ENCODE data around the gene TRIM8.

TRIM8 gene

DNA sequence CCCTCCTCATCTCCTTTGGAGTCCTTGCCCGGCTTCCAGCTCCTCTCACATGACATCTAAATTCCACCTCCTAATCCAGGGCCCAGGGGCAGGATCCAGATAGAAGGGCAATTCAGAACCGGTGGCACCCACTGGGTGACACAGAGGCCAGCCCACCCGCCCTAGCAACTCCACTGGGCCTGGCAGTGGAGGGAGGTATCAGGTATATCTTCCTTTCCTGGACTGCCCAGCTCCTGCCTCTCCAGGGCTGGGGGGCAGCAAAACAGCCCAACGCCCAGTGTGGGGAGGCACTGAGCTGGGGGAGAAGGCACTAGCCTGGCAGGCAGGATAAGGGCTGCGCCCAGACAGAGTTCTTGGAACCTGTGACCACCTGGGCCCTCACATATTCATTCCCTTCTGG, 10.4 kb upstream of the TRIM8 start:
- no peak for DNase-seq (ENCODE audit: extremely low spot score)
- ChIA-PET CTCF (no interaction called here), POLR2A (no interaction called here)
- TF ChIP-seq CTCF (IDR thresholded peaks at IDR 0.05; ENCODE audit: control extremely low read depth, extremely low read depth, low read depth, missing control alignments) = no peak

DNA sequence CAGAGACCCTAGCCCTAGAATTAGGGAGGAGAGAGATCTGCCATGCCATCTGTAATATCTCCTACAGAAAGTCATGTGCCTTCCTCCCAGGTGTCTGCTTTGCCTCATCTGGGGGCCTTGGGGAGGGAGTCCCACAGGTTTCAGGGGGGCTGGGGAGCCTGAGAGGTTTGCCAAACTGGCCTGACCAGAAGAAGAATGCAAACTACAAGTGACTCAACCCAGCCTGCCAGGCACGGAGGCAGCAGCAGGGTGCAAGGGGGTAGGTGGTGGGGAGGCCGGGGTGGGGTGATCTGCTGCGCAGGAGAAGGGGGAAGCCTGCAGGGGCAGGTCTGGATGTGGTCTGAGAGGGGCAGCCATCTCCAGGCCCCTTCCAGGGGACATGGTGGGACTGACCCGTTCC, 9.6 kb upstream of the TRIM8 start:
- DNase-seq (ENCODE audit: extremely low spot score) = no peak
- no peak for TF ChIP-seq CTCF (IDR thresholded peaks at IDR 0.05; ENCODE audit: control extremely low read depth, extremely low read depth, low read depth, missing control alignments)
- POLR2A ChIA-PET = no interaction called here
- CTCF ChIA-PET = interaction anchor here (1.5 kb wide), 1 partner anchor 71 kb away, joined by 3 read pairs; no protein-coding TSS in a partner anchor

DNA sequence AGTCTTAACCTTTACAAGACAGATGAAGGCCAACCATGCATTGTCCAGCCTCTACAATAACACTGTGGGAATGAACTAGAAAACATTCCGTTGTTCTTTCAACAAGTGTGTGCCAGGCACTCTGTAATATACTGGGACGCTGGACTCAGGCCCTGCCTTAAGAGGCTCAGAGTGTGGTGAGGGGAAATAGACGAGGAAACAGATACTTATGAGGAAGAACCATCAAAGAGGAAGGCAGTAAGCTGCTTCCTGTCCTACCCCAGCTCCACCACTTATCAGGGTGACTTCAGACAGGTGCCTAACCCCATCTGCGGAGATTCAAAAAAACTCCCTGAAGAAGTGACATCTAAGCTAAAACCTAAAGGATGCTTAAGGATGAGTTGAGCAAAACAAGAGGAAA, 8.9 kb upstream of the TRIM8 start:
- CTCF ChIA-PET = interaction anchor here (1.0 to 1.5 kb wide), 4 partner anchors 10 to 405 kb away, joined by 3 to 4 read pairs (median 4); partner anchors contain the start of gene TRIM8
- TF ChIP-seq CTCF (IDR thresholded peaks at IDR 0.05; ENCODE audit: control extremely low read depth, extremely low read depth, low read depth, missing control alignments) = no peak
- no peak for DNase-seq (ENCODE audit: extremely low spot score)
- POLR2A ChIA-PET = interaction anchor here (0.6 kb wide), 1 partner anchor 375 kb away, joined by 3 read pairs; no protein-coding TSS in a partner anchor

- no peak for DNase-seq (ENCODE audit: extremely low spot score)
- ChIA-PET POLR2A (no interaction called here), CTCF (interaction anchor here (1.8 kb wide), 1 partner anchor 12 kb away, joined by 4 read pairs; no protein-coding TSS in a partner anchor)
- TF ChIP-seq CTCF (IDR thresholded peaks at IDR 0.05; ENCODE audit: control extremely low read depth, extremely low read depth, low read depth, missing control alignments) = no peak
These were observed 4.7 kb upstream of the TRIM8 start for GRCh38 chr10:102639537-102639936.

GRCh38 chr10:102641402-102641801, 2.9 kb upstream of the TRIM8 start:
- ChIA-PET POLR2A (no interaction called here), CTCF (interaction anchor here (1.0 kb wide), 1 partner anchor 29 kb away, joined by 3 read pairs; no protein-coding TSS in a partner anchor)
- TF ChIP-seq CTCF (IDR thresholded peaks at IDR 0.05; ENCODE audit: control extremely low read depth, extremely low read depth, low read depth, missing control alignments) = no peak
- no peak for DNase-seq (ENCODE audit: extremely low spot score)

GRCh38 chr10:102641880-102642735, 2.2 kb upstream of the TRIM8 start:
- no peak for TF ChIP-seq CTCF (IDR thresholded peaks at IDR 0.05; ENCODE audit: control extremely low read depth, extremely low read depth, low read depth, missing control alignments)
- DNase-seq (ENCODE audit: extremely low spot score) = peak; percentile 96
- CTCF ChIA-PET = interaction anchor here (1.0 kb wide), 1 partner anchor 28 kb away, joined by 3 read pairs; no protein-coding TSS in a partner anchor
- POLR2A ChIA-PET = no interaction called here

Measured in GM10248 (cell line).